ENCODE results near the gene TPM4. TPM values are rescaled to one million over a fixed set of nuclear protein-coding genes. Genes with fewer than 3 reads are reported as not detected.

TPM4 gene
- total and polyA plus RNA-seq, 2 of the 8 experiments (the other 6 are each of a cell fraction or from before 2014, with no cell fraction given): 160 to 359 TPM

GRCh38 chr19:16032509-16033135 is 43.7 kb upstream of the TPM4 start:
- H4K91ac ChIP-seq (replicated peaks; ENCODE audit: insufficient read length, low read length): no peak overlapping the region
- no peak overlapping the region for H2AK5ac ChIP-seq (ENCODE audit: low read depth, low read length)
- no peaks in the 10 kb centered on the region for H3K23me2 ChIP-seq (ENCODE audit: low read depth, low read length)
- FAIRE-seq (no peak), DNase-seq (ENCODE audit: low read depth in 1 of 2, low spot score in 2 of 2) (no peak)
- no peak overlapping the region for H3K56ac ChIP-seq (replicated peaks; ENCODE audit: insufficient read length, low read depth, low read length)
- H3K14ac ChIP-seq (ENCODE audit: insufficient read length): no peak overlapping the region
- no peak overlapping the region for H3K27ac ChIP-seq (ENCODE audit: low read depth, low read length)
- no peak overlapping the region; a peak in 1 of 8 replicates for H3K4me3 ChIP-seq (ENCODE audit: extremely low read depth in 1 of 4, insufficient read depth in 2 of 4, low read depth in 3 of 4, low read length in 4 of 4)
- ChIA-PET CTCF (ENCODE audit: partially characterized antibody) (no interaction called here), POLR2A (ENCODE audit: partially characterized antibody) (no interaction called here)
- H3K4me2 ChIP-seq (ENCODE audit: insufficient read depth in 1 of 2, low read depth in 2 of 2, low read length in 2 of 2): no peak overlapping the region
- no peak overlapping the region for H3K9ac ChIP-seq (replicated peaks in 1 of 4; ENCODE audit: extremely low read depth in 1 of 4, low read depth in 3 of 4, low read length in 3 of 4)
- no peak overlapping the region for H2BK5ac ChIP-seq (ENCODE audit: low read depth, low read length)
- H4K5ac ChIP-seq (ENCODE audit: insufficient read length, low read depth, low read length): no peak overlapping the region
- H3K4me1 ChIP-seq (replicated peaks in 1 of 4; ENCODE audit: control insufficient read depth in 3 of 4, insufficient read depth in 4 of 4, low read length in 3 of 4): no peaks in the 10 kb centered on the region
- H3K4ac ChIP-seq (replicated peaks; ENCODE audit: insufficient read length, low read depth, low read length): no peak overlapping the region
- H2BK12ac ChIP-seq (ENCODE audit: low read depth, low read length): no peak overlapping the region
- no peak overlapping the region for H3K23ac ChIP-seq (ENCODE audit: insufficient read length)
- no peaks in the 10 kb centered on the region for H3K79me1 ChIP-seq (ENCODE audit: low read depth, low read length)
- H4K20me1 ChIP-seq (replicated peaks in 1 of 2; ENCODE audit: control insufficient read depth in 1 of 2, insufficient read depth in 2 of 2, low read length in 2 of 2): no peaks in the 10 kb centered on the region
- no peaks in the 10 kb centered on the region for H3K36me3 ChIP-seq (ENCODE audit: control insufficient read depth in 2 of 4, insufficient read depth in 4 of 4, low read length in 3 of 4)
- peaks cover 57 to 82% of the 10 kb centered on the region in 2 experiments for H3K9me3 ChIP-seq (ENCODE audit: insufficient read depth in 2 of 2, low read depth in 1 of 2, low read length in 1 of 2)
- whole genome bisulfite sequencing, 2 experiments (ENCODE audit: extremely low coverage in 1 of 2, insufficient coverage in 1 of 2, insufficient read length in 1 of 2, insufficient replicate concordance in 2 of 2, low coverage in 1 of 2, low lambda C conversion rate in 2 of 2, missing lambda C conversion rate in 1 of 2): 90% methylated on average over 3 of the region's 3 CpGs; no CpG with 5 or more reads in 1 of the 2 experiments
- H2AFZ ChIP-seq (ENCODE audit: low read length): no peak overlapping the region
- no peak overlapping the region for H3K18ac ChIP-seq (ENCODE audit: extremely low read depth, low read length)
- H4K8ac ChIP-seq (ENCODE audit: extremely low read depth, insufficient read depth, low read length): no peak overlapping the region; the same call in 1 of the 2 replicates
- H3K79me2 ChIP-seq (ENCODE audit: control insufficient read depth in 1 of 2, insufficient read depth in 2 of 2, low read length in 2 of 2): no peaks in the 10 kb centered on the region
- H2BK20ac ChIP-seq (ENCODE audit: low read length): no peak overlapping the region
- H2BK120ac ChIP-seq (replicated peaks; ENCODE audit: low read depth, low read length): no peak overlapping the region
- H3K27me3 ChIP-seq (replicated peaks in 1 of 4; ENCODE audit: control insufficient read depth in 3 of 4, extremely low read depth in 1 of 4, insufficient read depth in 3 of 4, low read length in 3 of 4): no peaks in the 10 kb centered on the region
- H2BK15ac ChIP-seq (ENCODE audit: low read length): no peak overlapping the region
- no peak for TF ChIP-seq BCL11A (IDR thresholded peaks at IDR 0.05; ENCODE audit: low read depth in 2 of 2, low read length in 2 of 2)
- no peak for TF ChIP-seq SIN3A (conservative IDR thresholded peaks at IDR 0.05 in 1 of 2, IDR thresholded peaks at IDR 0.05 in 1 of 2; ENCODE audit: low read depth in 1 of 2, low read length in 2 of 2)
- no peak for TF ChIP-seq POLR2AphosphoS5 (IDR thresholded peaks at IDR 0.05; ENCODE audit: low read depth, low read length)
- no peak for TF ChIP-seq MAFK (IDR thresholded peaks at IDR 0.05; ENCODE audit: low read depth, low read length)
- TF ChIP-seq RXRA (IDR thresholded peaks at IDR 0.05; ENCODE audit: insufficient read depth, low read depth, low read length): no peak
- no peak for TF ChIP-seq SIX5 (IDR thresholded peaks at IDR 0.05; ENCODE audit: low read depth, low read length)
- TF ChIP-seq HDAC2 (IDR thresholded peaks at IDR 0.05; ENCODE audit: borderline replicate concordance in 1 of 2, low read depth in 2 of 2, low read length in 2 of 2): no peak
- no peak for TF ChIP-seq ASH2L (IDR thresholded peaks at IDR 0.05; ENCODE audit: low read length)
- no peak for TF ChIP-seq TAF7 (optimal IDR thresholded peaks at IDR 0.05; ENCODE audit: borderline replicate concordance, low read depth, low read length)
- no peak for TF ChIP-seq KDM4A (IDR thresholded peaks at IDR 0.05; ENCODE audit: low read depth, low read length, severe bottlenecking)
- no peak for TF ChIP-seq RAD21 (IDR thresholded peaks at IDR 0.05 in 1 of 2, conservative IDR thresholded peaks at IDR 0.05 in 1 of 2; ENCODE audit: low read depth in 2 of 2, low read length in 2 of 2)
- TF ChIP-seq SIRT6 (IDR thresholded peaks at IDR 0.05; ENCODE audit: low read length): no peak
